GM19452 (cell line): ENCODE data around the gene ICOS.
"Not testable (repeated sequence)": the region's sequence is repeated elsewhere in the genome, so short reads cannot be mapped to it uniquely, and the experiment has no call there.

ENCODE experiments used
- ATAC-seq: cut with Tn5 transposase; IDR thresholded peaks from one replicate; pipeline ENCODE4 v1.9.1; 2021; ENCODE audit not compliant: unreplicated experiment

The ICOS gene

DNA sequence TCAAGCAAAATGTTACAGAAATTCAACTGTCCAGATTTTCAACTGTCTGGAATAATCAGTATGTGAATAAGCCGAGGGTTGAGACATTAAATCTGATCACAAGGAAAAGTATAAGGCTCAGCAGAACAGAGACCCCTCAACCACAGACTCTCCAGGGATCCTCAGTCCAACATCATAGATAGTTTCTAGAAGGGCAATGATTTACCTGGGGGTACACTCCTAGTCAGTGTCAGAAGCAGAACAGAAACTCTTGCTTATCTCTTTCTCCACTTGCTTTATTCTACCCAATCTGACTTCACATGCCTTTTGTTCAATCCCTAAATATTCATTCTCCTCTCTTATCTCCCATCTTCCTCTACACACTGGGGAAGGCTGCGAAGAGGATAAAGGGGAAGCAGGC is 36.4 kb downstream of the ICOS start:
- ATAC-seq: peak; percentile 67

DNA sequence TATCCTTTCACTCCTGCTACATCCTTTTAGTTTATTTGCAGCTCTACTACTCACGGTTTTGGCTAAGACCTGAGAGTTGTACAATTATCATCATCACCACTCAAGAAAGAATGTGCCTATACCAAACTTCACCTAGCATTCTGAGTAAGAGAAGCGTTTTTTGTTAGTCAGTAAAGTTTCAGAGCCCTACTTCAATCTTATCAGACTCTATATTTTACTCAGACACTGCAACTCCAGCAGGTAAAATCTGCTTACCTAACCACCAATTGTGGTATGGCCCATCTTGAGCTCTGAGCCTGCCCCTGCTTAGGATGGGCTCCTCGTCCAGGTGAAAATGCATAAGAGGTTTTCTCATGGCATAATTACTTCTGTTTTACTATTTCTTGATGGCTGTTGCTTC is 37.1 kb downstream of the ICOS start:
- peak; percentile 41 for ATAC-seq

DNA sequence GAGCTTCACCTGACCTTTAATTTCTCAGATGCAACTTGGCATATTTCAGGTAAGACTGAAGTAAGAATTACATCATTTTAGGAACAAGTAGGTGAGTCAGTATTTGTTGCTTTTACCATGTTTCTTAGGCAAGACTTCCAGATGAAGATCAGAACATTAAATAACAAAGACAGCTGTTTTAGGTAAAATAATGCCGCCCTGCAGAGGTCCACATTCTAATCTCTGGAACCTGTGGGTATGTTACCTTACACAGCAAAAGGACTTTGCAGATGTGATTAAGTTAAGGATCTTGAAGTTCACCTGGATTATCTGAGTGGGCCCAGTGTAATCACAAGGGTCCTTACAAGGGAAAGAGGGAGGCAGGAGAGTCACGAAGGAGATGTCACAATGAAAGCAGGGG is 39.3 kb downstream of the ICOS start:
- ATAC-seq: no peak

- no peak for ATAC-seq
Measured at GRCh38 chr2:203982276-203982675, 45.7 kb downstream of the ICOS start.

DNA sequence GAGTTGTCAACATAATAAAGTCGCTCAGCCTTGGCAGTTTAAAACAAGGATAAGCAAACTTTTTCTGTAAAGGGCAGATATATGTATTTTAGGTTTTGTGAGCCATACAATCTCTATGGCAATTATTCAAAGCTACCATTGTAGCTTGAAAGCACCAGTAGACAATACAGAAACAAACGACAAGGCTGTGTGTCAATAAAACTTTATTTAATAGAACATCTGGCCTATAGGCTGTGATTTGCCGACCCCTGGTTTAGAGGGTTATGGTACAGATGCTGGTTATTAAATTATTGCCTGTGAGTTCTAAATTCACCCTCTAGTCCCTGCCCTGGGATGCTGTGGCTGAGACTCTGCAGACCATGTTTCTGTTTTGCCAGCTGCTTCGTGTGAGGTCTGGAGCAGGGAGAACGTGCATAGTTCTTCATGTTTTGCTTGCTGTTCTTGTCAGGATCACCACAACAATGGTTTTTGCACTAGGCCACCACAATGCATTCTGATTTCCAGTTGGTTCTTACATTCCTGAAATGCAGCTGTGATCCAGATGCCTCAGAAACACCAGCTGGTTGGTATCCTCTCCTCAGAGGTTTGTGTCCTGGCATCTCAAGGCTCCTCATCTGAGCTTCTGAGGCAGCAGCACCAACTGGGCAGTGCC is 46.6 kb downstream of the ICOS start:
- ATAC-seq: no peak

- not testable (repeated sequence) for ATAC-seq
Measured at GRCh38 chr2:203985978-203986377, 49.4 kb downstream of the ICOS start.

GRCh38 chr2:203987959-203988358 is 51.4 kb downstream of the ICOS start:
- no peak for ATAC-seq

GRCh38 chr2:203988500-203989260 is 52.1 kb downstream of the ICOS start:
- no peak for ATAC-seq

DNA sequence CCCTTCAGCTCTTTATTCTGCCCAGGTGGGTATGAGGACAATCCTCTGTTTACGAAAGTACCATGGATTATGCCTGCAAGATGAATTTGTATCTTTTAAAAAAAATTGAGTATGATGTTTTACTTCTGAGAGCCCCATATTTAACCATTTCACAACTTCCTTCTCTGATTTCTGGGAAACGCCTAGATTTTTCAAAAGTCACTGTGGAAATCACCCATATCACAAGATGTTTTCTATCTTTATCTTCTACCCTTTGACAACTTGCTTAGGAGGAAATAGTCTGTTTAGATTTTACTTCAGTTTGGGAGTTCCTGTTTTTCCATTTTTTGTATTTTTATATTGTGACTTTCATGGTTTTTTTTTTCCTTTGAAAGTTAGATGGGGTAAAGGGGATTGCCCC is 53.0 kb downstream of the ICOS start:
- ATAC-seq: no peak

DNA sequence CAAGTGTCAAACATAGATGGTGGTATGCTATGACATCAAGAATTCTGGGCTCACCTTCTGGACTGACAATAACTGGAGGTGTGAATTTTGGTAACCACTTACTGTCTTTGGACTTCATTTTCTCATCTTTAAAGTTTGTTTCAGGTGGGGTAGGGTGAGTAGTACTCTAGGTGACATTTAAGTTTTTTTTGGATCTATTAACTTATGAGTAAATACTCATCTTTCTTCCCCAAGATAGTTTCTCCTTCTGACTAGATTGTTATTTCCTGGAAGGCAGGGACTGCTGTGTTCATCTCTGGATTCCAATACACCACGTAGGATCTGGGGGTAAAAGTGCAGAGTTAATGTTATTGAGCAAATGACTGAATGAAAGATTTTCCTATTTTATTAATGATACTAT is 55.9 kb downstream of the ICOS start:
- no peak for ATAC-seq

- ATAC-seq: no peak
Measured at GRCh38 chr2:203993011-203993410, 56.4 kb downstream of the ICOS start.

GRCh38 chr2:203993560-203993959 is 57.0 kb downstream of the ICOS start:
- ATAC-seq: no peak

GRCh38 chr2:203994735-203995134 is 58.2 kb downstream of the ICOS start:
- peak; percentile 61 for ATAC-seq

- ATAC-seq: no peak
Measured at GRCh38 chr2:203996692-203997091, 60.1 kb downstream of the ICOS start.

DNA sequence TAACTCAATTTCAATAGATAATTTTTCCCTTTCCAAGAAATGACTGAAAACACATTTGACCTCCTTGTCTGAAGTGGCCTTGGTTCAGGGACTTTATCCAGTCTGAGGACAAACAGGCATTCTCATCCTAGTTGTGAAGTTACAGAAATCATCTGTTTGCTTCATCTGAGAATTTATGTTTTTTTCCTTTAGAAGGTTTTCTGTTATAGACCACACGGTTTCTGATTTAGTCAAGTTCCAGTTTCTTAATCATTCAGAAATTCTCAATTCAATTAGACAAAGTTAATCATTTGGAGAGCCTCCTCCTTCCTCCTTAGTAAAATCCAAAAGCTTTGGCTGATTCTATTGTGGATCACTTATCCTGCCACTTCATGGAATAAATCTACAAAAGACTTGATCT is 60.9 kb downstream of the ICOS start:
- ATAC-seq: no peak

DNA sequence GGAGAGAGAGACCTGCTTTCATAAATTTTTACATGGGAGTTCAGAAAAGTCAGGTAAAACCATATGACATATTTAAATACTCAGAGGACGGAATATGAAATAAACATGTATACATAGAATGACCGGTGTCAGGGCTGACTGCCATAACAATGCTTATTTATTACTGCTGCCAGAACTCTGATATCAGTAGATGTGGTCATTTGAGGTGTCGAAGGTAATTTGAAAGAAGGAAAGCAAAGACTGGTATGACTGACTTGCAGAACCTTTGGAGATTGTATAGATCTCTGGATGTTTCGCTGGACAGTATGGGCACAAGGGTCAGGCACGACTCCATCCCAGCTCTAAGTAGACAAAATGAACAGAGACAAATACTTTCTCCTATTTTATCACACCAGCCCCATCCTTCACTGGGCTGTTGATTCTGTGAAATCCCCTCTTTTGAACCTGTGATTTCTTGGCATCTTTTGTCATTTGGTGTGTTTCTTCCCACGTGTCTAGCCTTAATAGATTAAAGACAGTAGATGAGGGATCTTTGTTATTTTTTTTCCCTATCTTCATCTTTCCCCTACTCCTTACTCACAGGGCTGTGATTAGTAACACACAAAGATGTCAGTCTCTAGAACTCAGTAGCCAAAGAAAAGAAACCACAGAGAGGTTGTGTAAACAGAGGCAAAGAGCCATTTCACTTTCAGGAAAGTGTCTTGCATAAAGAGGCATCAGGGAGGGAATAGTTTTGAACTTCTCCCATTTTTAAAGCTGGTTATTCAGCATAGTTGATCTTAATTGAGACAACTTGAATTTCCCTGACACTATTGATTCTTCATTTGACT is 61.6 kb downstream of the ICOS start:
- no peak for ATAC-seq

DNA sequence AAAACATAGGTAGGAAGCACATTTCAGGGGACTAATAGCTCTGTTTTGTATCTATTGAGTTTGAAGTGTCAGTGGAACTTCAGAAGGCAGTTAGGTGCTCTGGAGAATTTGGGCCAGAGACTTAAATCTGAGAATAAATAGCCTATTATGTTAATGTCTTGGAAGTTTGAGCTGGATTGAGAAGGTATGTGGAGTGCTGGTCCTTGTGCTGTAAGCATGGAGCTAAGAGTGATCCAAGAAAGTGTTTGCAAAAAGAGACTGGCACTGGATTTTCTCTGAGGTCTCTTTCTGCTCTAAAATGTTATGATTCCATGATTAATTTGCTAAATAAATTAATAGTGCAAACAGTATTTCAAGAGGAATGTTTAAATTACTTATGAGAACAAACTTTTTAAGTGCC is 63.3 kb downstream of the ICOS start:
- no peak for ATAC-seq

DNA sequence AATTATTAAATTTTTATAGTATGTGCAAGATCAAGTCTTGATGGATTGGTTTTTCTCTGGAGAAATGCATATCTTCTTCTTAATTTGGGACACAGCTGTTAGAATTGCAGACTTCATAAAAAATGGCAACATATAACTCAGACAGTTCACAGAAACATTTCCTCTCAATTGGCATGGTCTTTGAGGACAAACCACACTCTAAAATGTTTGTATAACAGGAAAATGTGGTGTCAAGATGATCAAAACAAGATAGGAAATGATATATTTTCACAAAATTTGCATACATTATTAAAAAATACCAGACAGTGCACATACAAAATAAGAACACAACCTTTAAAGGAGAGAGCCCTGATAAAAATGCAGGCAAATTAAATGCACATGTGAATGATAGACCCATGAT is 63.9 kb downstream of the ICOS start:
- no peak for ATAC-seq

- no peak for ATAC-seq
Measured at GRCh38 chr2:204003276-204003990, 66.9 kb downstream of the ICOS start.

DNA sequence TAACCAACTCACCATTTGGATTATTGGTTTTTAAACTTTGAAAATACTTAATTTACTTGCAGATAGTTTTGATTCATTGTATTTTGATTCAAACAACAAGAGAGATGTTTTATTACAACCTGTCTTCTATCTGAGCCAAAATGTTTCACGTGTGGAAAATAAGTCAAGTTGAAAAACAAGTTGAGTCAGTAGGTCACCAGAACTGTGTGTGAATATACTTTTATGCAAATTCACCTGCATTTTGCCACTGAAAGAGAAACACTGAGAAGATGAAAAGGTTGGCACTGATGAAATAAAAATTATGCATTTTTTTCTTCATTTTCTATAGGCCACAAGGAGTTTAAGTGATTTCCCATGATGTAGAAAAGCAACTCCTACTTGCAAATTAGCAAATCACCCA is 68.3 kb downstream of the ICOS start:
- no peak for ATAC-seq
